ENCODE data around the gene EVA1C. TPM values are rescaled to one million over a fixed set of nuclear protein-coding genes. Genes with fewer than 3 reads are reported as not detected.
"Not testable (repeated sequence)": the region's sequence is repeated elsewhere in the genome, so short reads cannot be mapped to it uniquely, and the experiment has no call there.

Gene EVA1C
- total RNA-seq, 6 experiments from 2014 or later = 2.7 to 13.8 (median 11.3) TPM

DNA sequence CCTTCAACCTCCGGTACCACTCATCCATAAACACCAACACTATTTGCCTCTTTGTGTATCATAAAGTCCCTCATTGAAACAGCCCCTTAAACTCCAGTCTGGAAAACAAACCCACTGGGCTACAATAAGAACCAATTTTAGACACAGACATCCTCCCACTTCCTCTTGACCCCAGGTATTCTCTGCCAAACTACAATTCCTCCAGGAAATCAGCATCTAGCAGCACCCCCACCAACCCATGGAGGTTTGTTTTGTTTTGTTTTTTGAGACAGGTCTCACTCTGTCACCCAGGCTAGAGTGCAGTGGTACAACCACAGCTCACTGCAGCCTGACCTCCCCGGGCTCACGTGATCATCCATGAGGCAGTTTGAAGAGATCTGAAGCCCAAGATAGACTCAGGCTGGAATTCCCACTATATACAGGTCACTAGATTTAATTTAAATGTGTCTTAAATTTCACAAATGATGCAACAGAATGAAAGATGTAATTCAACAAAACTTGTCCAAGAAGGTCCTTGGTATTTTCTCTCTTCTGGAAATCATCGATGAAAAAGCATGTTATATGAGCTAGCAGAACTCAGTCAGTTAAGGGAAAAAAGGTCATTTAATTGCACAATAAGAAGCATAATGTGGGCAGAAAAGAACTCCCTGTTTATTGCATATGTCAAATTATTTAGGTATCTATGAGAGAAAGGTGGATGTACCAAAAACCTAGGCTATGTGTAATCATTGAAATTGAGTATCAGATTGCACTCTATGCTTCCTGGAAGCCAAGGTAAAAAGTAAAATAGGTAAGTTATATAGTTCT lies 142.5 kb downstream of the EVA1C start:
- peaks cover 14% of the 10 kb centered on the region for H3K4me1 Mint-ChIP-seq (ENCODE audit: low read depth)
- H3K27ac Mint-ChIP-seq = no peak overlapping the region
- no peak overlapping the region for H3K4me3 Mint-ChIP-seq
- TF ChIP-seq, protein P1, sequence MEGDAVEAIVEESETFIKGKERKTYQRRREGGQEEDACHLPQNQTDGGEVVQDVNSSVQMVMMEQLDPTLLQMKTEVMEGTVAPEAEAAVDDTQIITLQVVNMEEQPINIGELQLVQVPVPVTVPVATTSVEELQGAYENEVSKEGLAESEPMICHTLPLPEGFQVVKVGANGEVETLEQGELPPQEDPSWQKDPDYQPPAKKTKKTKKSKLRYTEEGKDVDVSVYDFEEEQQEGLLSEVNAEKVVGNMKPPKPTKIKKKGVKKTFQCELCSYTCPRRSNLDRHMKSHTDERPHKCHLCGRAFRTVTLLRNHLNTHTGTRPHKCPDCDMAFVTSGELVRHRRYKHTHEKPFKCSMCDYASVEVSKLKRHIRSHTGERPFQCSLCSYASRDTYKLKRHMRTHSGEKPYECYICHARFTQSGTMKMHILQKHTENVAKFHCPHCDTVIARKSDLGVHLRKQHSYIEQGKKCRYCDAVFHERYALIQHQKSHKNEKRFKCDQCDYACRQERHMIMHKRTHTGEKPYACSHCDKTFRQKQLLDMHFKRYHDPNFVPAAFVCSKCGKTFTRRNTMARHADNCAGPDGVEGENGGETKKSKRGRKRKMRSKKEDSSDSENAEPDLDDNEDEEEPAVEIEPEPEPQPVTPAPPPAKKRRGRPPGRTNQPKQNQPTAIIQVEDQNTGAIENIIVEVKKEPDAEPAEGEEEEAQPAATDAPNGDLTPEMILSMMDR (IDR thresholded peaks at IDR 0.05) = no peak
- no peaks in the 10 kb centered on the region for H3K36me3 Mint-ChIP-seq (ENCODE audit: low read depth)
- H3K9me3 Mint-ChIP-seq = no peaks in the 10 kb centered on the region
- H3K27me3 Mint-ChIP-seq (ENCODE audit: insufficient read depth) = no peaks in the 10 kb centered on the region; the same call in none of the 2 replicates
- no peak for DNase-seq

DNA sequence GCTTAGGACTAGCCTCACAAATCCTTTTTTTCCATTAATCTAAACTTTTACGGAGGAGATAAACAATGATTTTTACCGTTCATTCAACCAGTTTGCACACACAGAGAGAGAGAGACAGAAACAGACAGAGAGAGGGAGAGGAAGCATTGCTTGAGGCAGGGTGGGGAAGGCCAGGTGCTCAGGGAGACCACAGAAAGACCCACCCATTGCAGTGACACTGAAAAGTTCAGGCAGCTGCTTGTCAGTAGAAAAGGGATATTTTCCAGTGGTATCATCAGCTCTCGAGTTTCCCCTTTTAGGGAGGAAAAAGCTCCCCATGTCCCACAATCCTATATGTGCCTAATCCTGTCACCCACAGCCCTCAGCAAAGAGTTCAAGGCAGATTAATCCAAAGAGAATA lies 145.6 kb downstream of the EVA1C start:
- Mint-ChIP-seq H3K9me3 (no peaks in the 10 kb centered on the region), H3K27me3 (ENCODE audit: insufficient read depth) (no peaks in the 10 kb centered on the region; the same call in none of the 2 replicates), H3K27ac (no peak overlapping the region), H3K36me3 (ENCODE audit: low read depth) (no peaks in the 10 kb centered on the region), H3K4me1 (ENCODE audit: low read depth) (peaks cover 15% of the 10 kb centered on the region), H3K4me3 (no peak overlapping the region)
- no peak for DNase-seq
- TF ChIP-seq, protein P1 (IDR thresholded peaks at IDR 0.05) = no peak

DNA sequence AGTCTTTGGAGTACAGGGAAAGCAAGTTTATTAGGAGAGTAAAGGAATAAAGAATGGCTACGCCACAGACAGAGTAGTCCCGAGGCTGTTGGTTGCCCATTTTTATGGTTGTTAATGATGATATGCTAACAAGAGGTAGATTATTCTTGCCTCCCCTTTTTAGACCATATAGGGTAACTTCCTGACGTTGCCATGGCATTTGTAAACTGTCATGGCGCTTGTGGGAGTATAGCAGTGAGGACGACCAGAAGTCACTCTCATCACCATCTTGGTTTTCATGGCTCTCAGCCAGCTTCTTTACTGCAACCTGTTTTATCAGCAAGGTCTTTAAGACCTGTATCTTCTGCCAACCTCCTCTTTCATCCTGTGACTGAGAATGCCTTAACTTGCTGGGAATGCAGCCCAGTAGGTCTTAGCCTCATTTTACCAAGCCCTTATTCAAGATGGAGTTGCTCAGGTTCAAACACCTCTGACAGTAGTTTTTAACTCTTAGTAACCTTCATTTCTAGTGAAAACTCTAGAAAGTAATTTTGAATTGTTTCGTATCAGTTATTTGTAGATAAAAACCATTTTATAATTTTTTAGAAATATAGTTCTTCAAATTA lies 146.6 kb downstream of the EVA1C start:
- no peak overlapping the region for H3K27ac Mint-ChIP-seq
- H3K36me3 Mint-ChIP-seq (ENCODE audit: low read depth) = no peaks in the 10 kb centered on the region
- no peaks in the 10 kb centered on the region; the same call in none of the 2 replicates for H3K27me3 Mint-ChIP-seq (ENCODE audit: insufficient read depth)
- no peaks in the 10 kb centered on the region for H3K9me3 Mint-ChIP-seq
- TF ChIP-seq, protein P1 (IDR thresholded peaks at IDR 0.05) = no peak
- DNase-seq = no peak
- peaks cover 15% of the 10 kb centered on the region for H3K4me1 Mint-ChIP-seq (ENCODE audit: low read depth)
- no peak overlapping the region for H3K4me3 Mint-ChIP-seq

DNA sequence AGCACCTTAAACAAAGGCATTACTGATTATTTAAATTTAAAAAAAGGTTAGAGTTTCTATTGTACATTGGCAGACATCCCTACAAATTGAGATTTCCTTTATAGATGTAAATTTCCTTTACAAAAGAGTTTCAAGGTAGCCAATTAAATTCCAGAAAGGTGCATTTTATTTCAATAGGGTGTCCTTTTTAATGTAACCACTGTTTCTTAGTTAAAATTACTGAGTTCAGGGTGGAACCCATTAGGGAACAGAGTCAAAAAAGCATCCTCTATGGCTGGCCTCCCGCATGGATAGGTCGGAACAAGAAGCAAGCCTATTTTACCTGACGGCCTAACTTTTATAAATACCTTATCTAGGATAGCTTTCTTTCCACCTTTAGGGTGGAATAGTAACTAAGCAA lies 148.4 kb downstream of the EVA1C start:
- H3K4me1 Mint-ChIP-seq (ENCODE audit: low read depth) = peaks cover 17% of the 10 kb centered on the region
- no peak overlapping the region for H3K4me3 Mint-ChIP-seq
- peaks cover 17% of the 10 kb centered on the region for H3K9me3 Mint-ChIP-seq
- no peak for DNase-seq
- H3K27ac Mint-ChIP-seq = no peak overlapping the region
- no peaks in the 10 kb centered on the region; the same call in 1 of the 2 replicates for H3K27me3 Mint-ChIP-seq (ENCODE audit: insufficient read depth)
- TF ChIP-seq, protein P1 (IDR thresholded peaks at IDR 0.05) = no peak
- peaks cover 16% of the 10 kb centered on the region for H3K36me3 Mint-ChIP-seq (ENCODE audit: low read depth)

DNA sequence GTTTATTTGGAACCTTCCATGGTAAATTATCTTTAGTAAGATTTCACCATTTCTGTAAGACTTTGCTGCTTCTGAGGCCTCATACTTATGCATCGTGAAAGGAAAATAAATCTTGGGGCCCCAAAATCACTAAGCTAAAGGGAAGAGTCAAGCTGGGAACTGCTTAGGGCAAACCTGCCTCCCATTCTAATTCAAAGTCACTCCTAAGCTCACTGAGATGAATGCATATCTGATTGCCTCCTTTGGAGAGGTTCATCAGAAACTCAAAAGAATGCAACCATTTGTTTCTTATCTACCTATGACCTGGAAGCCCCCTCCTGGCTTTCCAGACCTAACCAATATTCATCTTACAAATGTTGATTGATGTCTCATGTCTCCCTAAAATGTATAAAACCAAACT lies 149.0 kb downstream of the EVA1C start:
- not testable (repeated sequence) for DNase-seq; H3K27me3 Mint-ChIP-seq (ENCODE audit: insufficient read depth); H3K4me3 Mint-ChIP-seq; H3K27ac Mint-ChIP-seq
- Mint-ChIP-seq H3K9me3 (peaks cover 19% of the 10 kb centered on the region), H3K4me1 (ENCODE audit: low read depth) (peaks cover 18% of the 10 kb centered on the region), H3K36me3 (ENCODE audit: low read depth) (peaks cover 18% of the 10 kb centered on the region)

DNA sequence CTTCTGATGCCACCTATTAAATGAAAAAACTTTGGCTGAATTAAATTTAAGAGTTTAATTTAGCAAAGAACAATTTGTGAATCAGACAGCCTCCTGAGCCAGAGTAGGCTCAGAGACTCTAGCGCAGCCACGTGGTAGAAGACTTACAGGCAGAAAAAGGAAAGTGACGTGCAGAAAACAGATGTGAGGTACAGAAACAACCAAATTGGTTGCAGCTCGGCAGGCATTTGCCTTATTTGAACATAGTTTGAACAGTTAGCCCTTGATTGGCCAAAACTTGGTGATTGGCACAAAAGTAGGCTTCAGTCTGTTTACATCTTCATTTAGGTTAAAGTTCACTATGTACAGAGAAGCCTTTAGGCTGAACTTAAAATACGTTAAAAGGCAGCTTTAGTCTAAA lies 149.9 kb downstream of the EVA1C start:
- Mint-ChIP-seq H3K4me1 (ENCODE audit: low read depth) (peaks cover 21% of the 10 kb centered on the region), H3K9me3 (peaks cover 19% of the 10 kb centered on the region), H3K36me3 (ENCODE audit: low read depth) (peaks cover 23% of the 10 kb centered on the region), H3K4me3 (no peak overlapping the region), H3K27me3 (ENCODE audit: insufficient read depth) (no peaks in the 10 kb centered on the region; the same call in 1 of the 2 replicates), H3K27ac (peak overlapping the region; percentile 57)
- TF ChIP-seq, protein P1 (IDR thresholded peaks at IDR 0.05) = peak; percentile 76
- DNase-seq = peak; percentile 71
